HCT116 (cell line): ENCODE data around the gene HMCN2. TPM values are rescaled to one million over a fixed set of nuclear protein-coding genes. Genes with fewer than 3 reads are reported as not detected.

Experiments used
- ATAC-seq: fragments of 200-7000 bp; cut with Tn5 transposase; 2 replicates; pipeline ENCODE4 v1.9.1; 2020; ENCODE audit warnings: mild to moderate bottlenecking, moderate library complexity
- BruUV-seq: library from RNA; stranded (reverse); fragments of 400-500 nt; replicated peaks from 2 replicates; lab custom pipeline; 2021; lab: Mats Ljungman, UMichigan
- CTCF ChIA-PET: fragments of 300-600 bp; sonication (Branson Sonifier 250); formaldehyde crosslinking; loops from one replicate; lab custom pipeline; 2021; ENCODE audit warnings: antibody characterized with exemption; lab: Charles Lee
- POLR2A ChIA-PET: fragments of 300-600, 350-600 bp; sonication (Branson Sonifier 250); formaldehyde crosslinking; loops from one replicate; lab custom pipeline; 2021; ENCODE audit warnings: antibody characterized with exemption; lab: Charles Lee
- RAD21 ChIA-PET, 2 experiments: fragments of 300-600 bp; sonication (Branson Sonifier 250); formaldehyde crosslinking; loops; one replicate each; lab custom pipeline; 2023; ENCODE audit warnings: low total read pairs in 2 of 2; ENCODE audit not compliant: uncharacterized antibody in 2 of 2, unreplicated experiment in 2 of 2, low non-redundant PET in 1 of 2; lab: Charles Lee
- DNase-seq: peaks from one replicate; pipeline ENCODE4 v3.0.0-alpha.2; 2010; ENCODE audit warnings: low read depth, low spot score
- H2AFZ ChIP-seq: fragments of 200-600 bp; shearing (Covaris generic), sonication (generic); 2 replicates; pipeline ENCODE4 v1.6.1; 2017; ENCODE audit warnings: low read depth, mixed run types, mixed read lengths, antibody characterized with exemption, low read length; ENCODE audit not compliant: poor library complexity, severe bottlenecking
- H3K27ac ChIP-seq: 2 replicates; pipeline ENCODE4 v1.5.1; 2012; ENCODE audit warnings: low read depth, low read length
- H3K27me3 ChIP-seq: fragments of 200-600 bp; sonication (generic); 2 replicates; pipeline ENCODE4 v1.6.1; 2016; ENCODE audit warnings: mixed run types, low read length, mixed read lengths; ENCODE audit not compliant: insufficient read depth
- H3K36me3 ChIP-seq, 2 experiments: fragments of 200-500 bp in 1 of 2; fragments of 200-600 bp in 1 of 2; sonication (Bioruptor generic) in 1 of 2; sonication (generic) in 1 of 2; 2 replicates each; pipeline versions ENCODE4 v1.5.1 to v1.6.1; 2014 to 2016; ENCODE audit warnings: low read length in 2 of 2, inconsistent platforms in 1 of 2, mixed read lengths in 1 of 2, mixed run types in 1 of 2; ENCODE audit not compliant: insufficient read depth in 2 of 2, control insufficient read depth in 1 of 2
- H3K4me1 ChIP-seq, 2 experiments: fragments of 200-600 bp in 1 of 2; sonication (generic) in 1 of 2; 2 replicates each; pipeline versions ENCODE4 v1.5.1 to v1.6.1; 2012 to 2017; ENCODE audit warnings: low read length in 2 of 2, inconsistent platforms in 1 of 2, mild to moderate bottlenecking in 1 of 2, mixed read lengths in 1 of 2, mixed run types in 1 of 2, moderate library complexity in 1 of 2; ENCODE audit not compliant: insufficient read depth in 2 of 2, control insufficient read depth in 1 of 2
- H3K4me2 ChIP-seq: fragments of 200-600 bp; sonication (generic); 2 replicates; pipeline ENCODE4 v1.6.1; 2017; ENCODE audit warnings: mixed run types, low read length, mixed read lengths
- H3K4me3 ChIP-seq, 2 experiments: fragments of 200-600 bp in 1 of 2; sonication (generic) in 1 of 2; replicated peaks in 1 of 2; 2 replicates each; pipeline ENCODE4 v1.5.1; 2011 to 2016; ENCODE audit warnings: low read length in 2 of 2, control low read depth in 1 of 2, low read depth in 1 of 2, mild to moderate bottlenecking in 1 of 2, mixed read lengths in 1 of 2, mixed run types in 1 of 2
- H3K79me2 ChIP-seq: fragments of 200-600 bp; sonication (generic); 2 replicates; pipeline ENCODE4 v1.6.1; 2017; ENCODE audit warnings: mild to moderate bottlenecking, mixed run types, low read length, moderate library complexity, mixed read lengths; ENCODE audit not compliant: insufficient read depth
- H3K9ac ChIP-seq: fragments of 200-600 bp; sonication (generic); 2 replicates; pipeline ENCODE4 v1.6.1; 2016; ENCODE audit warnings: low read length, mixed read lengths
- H3K9me2 ChIP-seq: fragments of 200-600 bp; sonication (generic), shearing (Covaris generic); 2 replicates; pipeline ENCODE4 v1.6.1; 2017; ENCODE audit warnings: mixed run types, mild to moderate bottlenecking, moderate library complexity; ENCODE audit not compliant: insufficient read depth
- H3K9me3 ChIP-seq, 2 experiments: fragments of 200-500 bp in 1 of 2; fragments of 200-600 bp in 1 of 2; sonication (Bioruptor generic) in 1 of 2; sonication (generic) in 1 of 2; 2 replicates each; pipeline ENCODE4 v1.6.1; 2014 to 2017; ENCODE audit warnings: low read length in 2 of 2, mixed read lengths in 2 of 2, inconsistent platforms in 1 of 2, low read depth in 1 of 2, mild to moderate bottlenecking in 1 of 2, mixed run types in 1 of 2, moderate library complexity in 1 of 2; ENCODE audit not compliant: control insufficient read depth in 1 of 2, insufficient read depth in 1 of 2
- H4K20me1 ChIP-seq: fragments of 200-600 bp; sonication (generic), shearing (Covaris generic); 2 replicates; pipeline ENCODE4 v1.6.1; 2017; ENCODE audit warnings: mixed run types, mild to moderate bottlenecking, moderate library complexity; ENCODE audit not compliant: insufficient read depth
- EGR1 ChIP-seq: IDR thresholded peaks from 2 replicates; pipeline ENCODE4 v1.6.1; 2012; ENCODE audit warnings: low read depth
- EZH2phosphoT487 ChIP-seq: fragments of 200-600 bp; IDR thresholded peaks from 2 replicates; pipeline ENCODE4 v1.6.1; 2018; ENCODE audit warnings: antibody characterized with exemption, borderline replicate concordance
- FOSL1 ChIP-seq: IDR thresholded peaks from 2 replicates; pipeline ENCODE4 v1.6.1; 2012; ENCODE audit warnings: low read depth
- JUND ChIP-seq: IDR thresholded peaks from 2 replicates; pipeline ENCODE4 v1.6.1; 2012
- POLR2AphosphoS5 ChIP-seq: IDR thresholded peaks from 2 replicates; pipeline ENCODE4 v1.6.1; 2011; ENCODE audit warnings: mild to moderate bottlenecking, low read depth, low read length, moderate library complexity
- SIN3A ChIP-seq: IDR thresholded peaks from 2 replicates; pipeline ENCODE4 v1.6.1; 2012; ENCODE audit warnings: low read depth
- SP1 ChIP-seq: IDR thresholded peaks from 2 replicates; pipeline ENCODE4 v1.6.1; 2012; ENCODE audit warnings: low read depth
- intact Hi-C: fragments of 100-400 bp; cut with micrococcal nuclease; formaldehyde crosslinking; loops from 2 replicates; pipeline ENCODE4 v1.10.0; 2022
- total RNA-seq: library from RNA; stranded (reverse); gene quantifications from one replicate; pipeline ENCODE4 v1.2.1, GENCODE V29; 2021; ENCODE audit not compliant: unreplicated experiment
- TF ChIP-seq, protein P1 (sequence below): IDR thresholded peaks from 2 replicates; pipeline ENCODE4 v1.6.1; 2012; ENCODE audit warnings: low read depth

HMCN2 gene
- total RNA-seq, 1 experiment from 2014 or later: 0.22 TPM

DNA sequence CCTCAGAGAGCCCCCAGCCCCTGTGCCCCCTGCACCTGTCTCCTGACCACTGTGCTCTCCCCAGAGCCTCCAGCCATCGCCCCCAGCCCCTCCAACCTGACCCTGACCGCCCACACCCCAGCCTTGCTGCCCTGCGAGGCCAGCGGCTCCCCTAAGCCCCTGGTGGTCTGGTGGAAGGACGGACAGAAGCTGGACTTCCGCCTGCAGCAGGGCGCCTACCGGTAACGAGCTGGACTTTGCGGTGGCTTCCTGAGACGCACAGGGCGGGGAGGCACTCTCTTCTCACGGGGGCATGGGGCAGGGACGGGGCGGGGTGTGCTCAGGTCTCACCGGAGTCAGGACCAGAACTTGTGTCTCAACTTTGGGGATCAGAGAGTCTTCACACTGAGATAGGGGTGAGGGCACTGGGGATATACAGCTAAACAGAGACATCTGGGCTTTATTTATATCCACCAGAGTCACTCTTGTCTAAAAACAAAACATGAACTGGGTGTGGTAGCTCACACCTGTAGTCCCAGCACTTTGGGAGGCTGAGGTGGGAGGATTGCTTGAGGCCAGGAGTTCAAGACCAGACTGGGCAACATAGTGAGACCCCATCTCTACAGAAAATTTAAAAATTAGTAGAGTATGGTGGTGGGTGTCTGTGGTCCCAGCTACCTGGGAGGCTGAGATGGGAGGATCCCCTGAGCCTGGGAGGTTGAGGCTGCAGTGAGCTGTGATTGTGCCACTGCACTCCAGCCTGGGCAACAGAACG lies 133.1 kb downstream of the HMCN2 start:
- Histone ChIP-seq H3K79me2 (no peaks in the 10 kb centered on the region), H4K20me1 (no peaks in the 10 kb centered on the region)
- TF ChIP-seq FOSL1 (no peak), JUND (no peak), EGR1 (no peak), EZH2phosphoT487 (no peak), POLR2AphosphoS5 (no peak), SIN3A (no peak), SP1 (no peak)
- TF ChIP-seq, protein P1, sequence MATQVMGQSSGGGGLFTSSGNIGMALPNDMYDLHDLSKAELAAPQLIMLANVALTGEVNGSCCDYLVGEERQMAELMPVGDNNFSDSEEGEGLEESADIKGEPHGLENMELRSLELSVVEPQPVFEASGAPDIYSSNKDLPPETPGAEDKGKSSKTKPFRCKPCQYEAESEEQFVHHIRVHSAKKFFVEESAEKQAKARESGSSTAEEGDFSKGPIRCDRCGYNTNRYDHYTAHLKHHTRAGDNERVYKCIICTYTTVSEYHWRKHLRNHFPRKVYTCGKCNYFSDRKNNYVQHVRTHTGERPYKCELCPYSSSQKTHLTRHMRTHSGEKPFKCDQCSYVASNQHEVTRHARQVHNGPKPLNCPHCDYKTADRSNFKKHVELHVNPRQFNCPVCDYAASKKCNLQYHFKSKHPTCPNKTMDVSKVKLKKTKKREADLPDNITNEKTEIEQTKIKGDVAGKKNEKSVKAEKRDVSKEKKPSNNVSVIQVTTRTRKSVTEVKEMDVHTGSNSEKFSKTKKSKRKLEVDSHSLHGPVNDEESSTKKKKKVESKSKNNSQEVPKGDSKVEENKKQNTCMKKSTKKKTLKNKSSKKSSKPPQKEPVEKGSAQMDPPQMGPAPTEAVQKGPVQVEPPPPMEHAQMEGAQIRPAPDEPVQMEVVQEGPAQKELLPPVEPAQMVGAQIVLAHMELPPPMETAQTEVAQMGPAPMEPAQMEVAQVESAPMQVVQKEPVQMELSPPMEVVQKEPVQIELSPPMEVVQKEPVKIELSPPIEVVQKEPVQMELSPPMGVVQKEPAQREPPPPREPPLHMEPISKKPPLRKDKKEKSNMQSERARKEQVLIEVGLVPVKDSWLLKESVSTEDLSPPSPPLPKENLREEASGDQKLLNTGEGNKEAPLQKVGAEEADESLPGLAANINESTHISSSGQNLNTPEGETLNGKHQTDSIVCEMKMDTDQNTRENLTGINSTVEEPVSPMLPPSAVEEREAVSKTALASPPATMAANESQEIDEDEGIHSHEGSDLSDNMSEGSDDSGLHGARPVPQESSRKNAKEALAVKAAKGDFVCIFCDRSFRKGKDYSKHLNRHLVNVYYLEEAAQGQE: no peak
- TF ChIP-seq, all 23 proteins: peak for 0
- ATAC-seq: no peak
- Histone ChIP-seq H3K36me3 (no peaks in the 10 kb centered on the region), H3K9ac (no peak overlapping the region), H3K4me3 (no peak overlapping the region), H3K4me2 (no peak overlapping the region), H3K27me3 (no peaks in the 10 kb centered on the region), H3K27ac (no peak overlapping the region), H3K9me3 (no peaks in the 10 kb centered on the region), H3K9me2 (no peaks in the 10 kb centered on the region), H3K4me1 (no peaks in the 10 kb centered on the region), H2AFZ (no peak overlapping the region)
- ChIA-PET RAD21 (no interaction called here), POLR2A (no interaction called here), CTCF (no interaction called here)
- intact Hi-C loops: no loop called here
- no TSS peak for BruUV-seq
- DNase-seq: no peak
